Neuronal stem cell (in vitro differentiated cells): ENCODE results near the gene KRTAP9-7.

Experiments
- DNase-seq: peaks from one replicate; pipeline ENCODE4 v3.0.0-alpha.2; 2013; ENCODE audit warnings: low spot score
- H2AFZ ChIP-seq: one replicate; pipeline ENCODE4 v1.6.1; 2013; ENCODE audit warnings: mild to moderate bottlenecking, low read length, inconsistent platforms
- H2AK5ac ChIP-seq: 2 replicates; pipeline ENCODE4 v1.6.1; 2013; ENCODE audit warnings: low read depth, mild to moderate bottlenecking, inconsistent platforms, low read length, moderate library complexity, mixed read lengths
- H2BK120ac ChIP-seq: 2 replicates; pipeline ENCODE4 v1.6.1; 2013; ENCODE audit warnings: low read depth, mild to moderate bottlenecking, inconsistent platforms, low read length, moderate library complexity, mixed read lengths
- H2BK12ac ChIP-seq: one replicate; pipeline ENCODE4 v1.6.1; 2013; ENCODE audit warnings: low read length, inconsistent platforms
- H2BK15ac ChIP-seq: 2 replicates; pipeline ENCODE4 v1.6.1; 2013; ENCODE audit warnings: mild to moderate bottlenecking, low read length, inconsistent platforms, mixed read lengths
- H2BK5ac ChIP-seq: one replicate; pipeline ENCODE4 v1.6.1; 2013; ENCODE audit warnings: inconsistent platforms, mild to moderate bottlenecking, low read length, moderate library complexity
- H3K14ac ChIP-seq: one replicate; pipeline ENCODE4 v1.6.1; 2013; ENCODE audit warnings: low read length, inconsistent platforms
- H3K18ac ChIP-seq: 2 replicates; pipeline ENCODE4 v1.6.1; 2013; ENCODE audit warnings: low read length, inconsistent platforms
- H3K23ac ChIP-seq: 2 replicates; pipeline ENCODE4 v1.6.1; 2013; ENCODE audit warnings: low read depth, mild to moderate bottlenecking, mixed read lengths, low read length, inconsistent platforms; ENCODE audit not compliant: poor library complexity
- H3K27ac ChIP-seq: replicated peaks from 3 replicates; pipeline ENCODE4 v1.5.1; 2013; ENCODE audit warnings: low read length, inconsistent platforms
- H3K27me3 ChIP-seq, 3 experiments: 2 replicates each; pipeline ENCODE4 v1.6.1; 2013; ENCODE audit warnings: low read length in 3 of 3, mild to moderate bottlenecking in 2 of 3, inconsistent platforms in 1 of 3, low read depth in 1 of 3, mixed read lengths in 1 of 3, moderate library complexity in 1 of 3; ENCODE audit not compliant: control insufficient read depth in 3 of 3, insufficient read depth in 3 of 3
- H3K36me3 ChIP-seq, 2 donors: replicated peaks in 1 of 2; 2 replicates each; pipeline ENCODE4 v1.6.1; 2013; ENCODE audit warnings: low read length in 2 of 2; ENCODE audit not compliant: control insufficient read depth in 2 of 2, insufficient read depth in 2 of 2
- H3K4ac ChIP-seq: 2 replicates; pipeline ENCODE4 v1.6.1; 2013; ENCODE audit warnings: inconsistent platforms, mild to moderate bottlenecking, low read length, moderate library complexity
- H3K4me1 ChIP-seq, 2 donors: 1 replicate in 1 of 2; 2 replicates in 1 of 2; pipeline ENCODE4 v1.6.1; 2013; ENCODE audit warnings: low read length in 2 of 2, low read depth in 1 of 2; ENCODE audit not compliant: control insufficient read depth in 2 of 2, insufficient read depth in 1 of 2
- H3K4me2 ChIP-seq: one replicate; pipeline ENCODE4 v1.6.1; 2013; ENCODE audit warnings: mild to moderate bottlenecking, low read length, inconsistent platforms; ENCODE audit not compliant: insufficient read depth, poor library complexity, severe bottlenecking
- H3K4me3 ChIP-seq, 2 donors: 2 replicates each; pipeline ENCODE4 v1.5.1; 2013; ENCODE audit warnings: low read length in 2 of 2, mild to moderate bottlenecking in 2 of 2, inconsistent platforms in 1 of 2, moderate library complexity in 1 of 2
- H3K79me1 ChIP-seq: one replicate; pipeline ENCODE4 v1.6.1; 2013; ENCODE audit warnings: low read depth, mild to moderate bottlenecking, inconsistent platforms, low read length, moderate library complexity
- H3K9ac ChIP-seq: one replicate; pipeline ENCODE4 v1.6.1; 2013; ENCODE audit warnings: mild to moderate bottlenecking, low read depth, low read length, inconsistent platforms; ENCODE audit not compliant: poor library complexity
- H3K9me3 ChIP-seq, 2 donors: replicated peaks in 1 of 2; 2 replicates each; pipeline versions ENCODE3 to v1.6.1; 2013; ENCODE audit warnings: low read length in 2 of 2, mild to moderate bottlenecking in 2 of 2, inconsistent platforms in 1 of 2, low read depth in 1 of 2, mixed read lengths in 1 of 2, moderate library complexity in 1 of 2; ENCODE audit not compliant: control insufficient read depth in 2 of 2, insufficient read depth in 1 of 2
- H4K8ac ChIP-seq: one replicate; pipeline ENCODE4 v1.6.1; 2013; ENCODE audit warnings: low read depth, mild to moderate bottlenecking, inconsistent platforms, low read length, moderate library complexity
- H4K91ac ChIP-seq: one replicate; pipeline ENCODE4 v1.6.1; 2013; ENCODE audit warnings: low read length, low read depth, mild to moderate bottlenecking, inconsistent platforms; ENCODE audit not compliant: poor library complexity
- WGBS, 2 donors: extraction: QIAGEN DNeasy Blood & Tissue Kit; methylation state at CpG; one replicate each; pipeline ENCODE4 v1.1.7; 2013; ENCODE audit warnings: missing lambda C conversion rate in 2 of 2, mixed read lengths in 1 of 2; ENCODE audit not compliant: insufficient read length in 2 of 2, insufficient replicate concordance in 1 of 2; ENCODE audit errors: extremely low coverage in 2 of 2; 5-methylcytosine and 5-hydroxymethylcytosine counted together

Gene KRTAP9-7

DNA sequence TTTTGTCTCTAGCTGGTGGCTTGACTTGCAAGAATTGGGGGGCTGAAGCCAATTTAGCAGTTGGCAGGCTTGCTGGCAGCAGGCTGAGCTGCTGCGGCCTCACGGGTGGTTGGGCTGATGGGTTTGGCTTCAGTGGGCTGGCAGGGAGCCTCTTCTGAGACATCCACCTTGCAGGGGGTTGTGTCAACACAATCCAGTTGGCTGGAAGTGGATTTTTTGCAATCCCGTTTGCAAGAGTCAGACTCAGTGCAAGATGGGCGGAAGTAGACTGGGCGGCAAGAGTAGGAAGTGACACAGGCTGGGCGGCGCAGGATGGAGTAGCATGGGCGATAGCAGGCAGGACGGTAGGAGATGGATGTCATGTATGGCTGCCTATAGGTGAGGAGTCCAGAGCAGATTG is 32.1 kb downstream of the KRTAP9-7 start:
- Histone ChIP-seq H3K27ac (no peak overlapping the region), H3K36me3 (no peaks in the 10 kb centered on the region), H2AFZ (no peak overlapping the region), H3K4me3 (no peak overlapping the region), H3K79me1 (no peaks in the 10 kb centered on the region), H3K23ac (peak overlapping the region; percentile 21), H2BK12ac (no peak overlapping the region), H3K14ac (no peak overlapping the region), H3K4me2 (no peak overlapping the region), H3K9me3 (peaks cover 0 to 3% of the 10 kb centered on the region in 2 donors), H2BK15ac (peak overlapping the region; percentile 30), H3K4me1 (peaks cover 0 to 1% of the 10 kb centered on the region in 2 donors), H2BK5ac (no peak overlapping the region), H3K18ac (no peak overlapping the region), H4K8ac (peak overlapping the region; percentile 29), H2AK5ac (no peak overlapping the region), H4K91ac (no peak overlapping the region), H3K9ac (no peak overlapping the region), H3K27me3 (no peaks in the 10 kb centered on the region), H3K4ac (no peak overlapping the region), H2BK120ac (no peak overlapping the region)
- no peak for DNase-seq
- WGBS, 2 donors: no CpG with 5 or more reads among the region's 9 CpGs

DNA sequence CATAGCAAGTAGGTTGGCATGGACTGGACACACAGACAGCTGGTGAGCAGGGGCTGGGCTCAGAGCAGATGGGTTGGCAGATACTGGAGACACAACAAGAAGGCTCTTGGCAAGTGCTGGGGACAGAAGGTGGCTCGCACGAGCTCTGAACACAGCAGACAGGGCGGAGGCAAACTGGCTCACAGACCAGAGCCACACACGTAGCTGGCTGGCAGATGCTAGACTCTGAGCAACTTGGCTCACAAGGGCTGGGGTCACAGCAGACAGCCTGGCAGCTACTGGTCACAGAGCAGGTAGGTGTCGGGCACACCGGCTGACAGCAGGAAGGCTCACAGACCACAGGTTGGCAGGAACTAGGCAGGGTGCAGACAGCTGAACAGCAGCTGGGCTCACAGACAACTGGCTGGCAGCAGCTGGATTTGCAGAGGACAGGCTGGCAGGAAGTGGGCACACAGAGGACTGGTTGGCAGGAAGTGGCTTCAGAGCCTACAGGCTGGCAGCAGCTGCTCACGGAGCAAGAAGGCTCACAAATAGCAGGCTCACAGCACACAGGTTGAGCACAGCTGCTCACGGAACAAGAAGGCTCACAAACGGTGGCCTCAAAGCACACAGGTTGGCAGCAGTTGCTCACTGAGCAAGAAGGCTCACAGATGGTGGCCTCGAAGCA is 32.9 kb downstream of the KRTAP9-7 start:
- Histone ChIP-seq H3K79me1 (no peaks in the 10 kb centered on the region), H3K18ac (peak overlapping the region; percentile 15), H2BK15ac (no peak overlapping the region), H3K14ac (no peak overlapping the region), H4K91ac (no peak overlapping the region), H3K4me2 (no peak overlapping the region), H3K27me3 (no peaks in the 10 kb centered on the region), H2AFZ (no peak overlapping the region), H2BK12ac (no peak overlapping the region), H2BK120ac (no peak overlapping the region), H3K36me3 (no peaks in the 10 kb centered on the region), H3K4ac (no peak overlapping the region), H3K4me1 (peaks cover 0 to 1% of the 10 kb centered on the region in 2 donors), H4K8ac (no peak overlapping the region), H3K4me3 (no peak overlapping the region), H3K23ac (peak overlapping the region; percentile 21), H2BK5ac (no peak overlapping the region), H3K9me3 (peaks cover 0 to 3% of the 10 kb centered on the region in 2 donors), H3K9ac (no peak overlapping the region), H2AK5ac (peak overlapping the region; percentile 29), H3K27ac (no peak overlapping the region)
- WGBS, 2 donors: no CpG with 5 or more reads among the region's 10 CpGs
- DNase-seq: no peak

DNA sequence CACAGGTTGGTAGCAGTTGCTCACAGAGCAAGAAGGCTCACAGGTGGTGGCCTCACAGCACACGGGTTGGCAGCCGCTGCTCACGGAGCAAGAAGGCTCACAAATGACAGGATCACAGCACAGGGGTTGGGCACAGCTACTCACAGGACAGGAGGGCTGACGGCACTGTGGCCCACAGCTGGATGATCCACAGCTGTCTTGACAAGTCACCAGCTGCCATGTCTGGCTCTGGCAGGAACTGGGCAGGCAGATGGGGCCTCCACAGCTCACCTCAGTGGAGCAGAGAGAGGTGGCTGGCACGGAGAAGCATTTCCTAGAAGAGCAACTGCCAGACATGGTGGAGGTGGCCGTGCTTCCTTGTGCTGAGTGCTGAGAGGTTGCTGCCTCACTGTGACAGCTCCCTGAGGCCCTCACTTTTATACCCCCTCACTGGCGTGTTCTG is 33.4 kb downstream of the KRTAP9-7 start, which contains the start of gene KRTAP16-1:
Gene KRTAP16-1, minus strand, starts transcription at position 392 of the 442 bp plus-strand sequence. Its CDS starts 56 bp downstream, at position 336.
- H3K4ac ChIP-seq: no peak within 1 kb of the TSS
- H3K23ac ChIP-seq: peak within 1 kb of the TSS; percentile 21
- H2BK12ac ChIP-seq: no peak within 1 kb of the TSS
- no peak within 1 kb of the TSS for H3K9ac ChIP-seq
- H2BK5ac ChIP-seq: no peak within 1 kb of the TSS
- H3K27me3 ChIP-seq: no peaks in the 10 kb centered on the region
- no peak within 1 kb of the TSS for H3K14ac ChIP-seq
- H3K79me1 ChIP-seq: no peaks in the 10 kb centered on the region
- no peak within 1 kb of the TSS for H2BK15ac ChIP-seq
- no CpG with 5 or more reads among the region's 7 CpGs for WGBS, 2 donors
- H3K18ac ChIP-seq: peak within 1 kb of the TSS; percentile 40
- H3K4me2 ChIP-seq: no peak within 1 kb of the TSS
- no peak for DNase-seq
- H4K91ac ChIP-seq: no peak within 1 kb of the TSS
- peaks cover 0 to 1% of the 10 kb centered on the region in 2 donors for H3K4me1 ChIP-seq
- no peaks in the 10 kb centered on the region for H3K36me3 ChIP-seq
- no peak within 1 kb of the TSS for H2BK120ac ChIP-seq
- no peak within 1 kb of the TSS for H3K27ac ChIP-seq
- H3K4me3 ChIP-seq: no peak within 1 kb of the TSS
- H4K8ac ChIP-seq: no peak within 1 kb of the TSS
- peaks cover 0 to 3% of the 10 kb centered on the region in 2 donors for H3K9me3 ChIP-seq
- H2AFZ ChIP-seq: no peak within 1 kb of the TSS
- peak within 1 kb of the TSS; percentile 29 for H2AK5ac ChIP-seq

DNA sequence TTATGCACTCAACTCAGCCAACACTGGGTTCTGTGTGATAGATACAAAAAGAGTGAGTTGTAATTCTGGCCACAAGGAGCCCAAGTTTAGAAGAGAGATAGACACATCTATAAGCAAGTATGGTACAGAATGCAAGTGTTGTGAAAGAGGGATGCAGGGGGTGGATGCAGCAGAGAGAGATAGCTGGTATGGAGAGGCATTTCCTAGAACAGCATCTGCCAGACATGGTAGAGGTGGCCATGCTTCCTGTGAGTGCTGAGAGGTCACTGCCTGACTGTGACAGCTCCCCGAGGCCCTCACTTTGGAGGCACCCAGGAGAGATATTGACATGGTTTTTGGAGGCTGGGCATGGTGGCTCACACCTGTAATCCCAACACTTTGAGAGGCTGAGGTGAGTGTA is 35.6 kb downstream of the KRTAP9-7 start:
- Histone ChIP-seq H2BK120ac (no peak overlapping the region), H3K9me3 (peaks cover 0 to 3% of the 10 kb centered on the region in 2 donors), H2BK15ac (no peak overlapping the region), H2AK5ac (no peak overlapping the region), H2AFZ (no peak overlapping the region), H3K4me2 (no peak overlapping the region), H3K4me1 (peaks cover 0 to 1% of the 10 kb centered on the region in 2 donors), H2BK12ac (no peak overlapping the region), H3K27me3 (peaks cover 0 to 2% (median 0%) of the 10 kb centered on the region in 3 experiments), H3K23ac (no peak overlapping the region), H3K4ac (no peak overlapping the region), H3K36me3 (no peaks in the 10 kb centered on the region), H4K91ac (peak overlapping the region; percentile 75), H3K27ac (no peak overlapping the region), H3K9ac (no peak overlapping the region), H2BK5ac (no peak overlapping the region), H4K8ac (peak overlapping the region; percentile 76), H3K14ac (no peak overlapping the region), H3K79me1 (no peaks in the 10 kb centered on the region), H3K4me3 (no peak overlapping the region), H3K18ac (no peak overlapping the region)
- no peak for DNase-seq
- WGBS, 2 donors: no CpG with 5 or more reads among the region's 1 CpG
